ENCODE measurements around the gene NEGR1.

NEGR1 gene

DNA sequence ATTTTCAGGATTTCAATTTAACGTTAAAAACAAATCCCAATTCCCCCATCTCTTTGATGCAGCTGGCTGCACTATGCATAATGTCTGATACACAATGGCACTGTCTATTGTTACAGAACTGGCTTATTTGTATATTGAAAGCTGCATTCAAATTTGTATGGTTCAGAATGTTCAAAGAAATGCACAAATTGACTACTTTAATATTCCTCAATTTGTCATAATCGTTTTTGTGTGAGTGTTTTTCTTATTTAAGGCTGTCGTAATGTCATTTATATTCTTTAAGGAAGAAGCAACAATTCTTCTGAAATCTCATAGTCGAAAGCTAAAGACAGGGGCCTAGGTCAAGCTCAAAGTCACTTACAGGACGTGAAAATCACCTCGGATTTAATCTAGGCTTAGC lies 860.1 kb downstream of the NEGR1 start:
- TF ChIP-seq, protein P1, sequence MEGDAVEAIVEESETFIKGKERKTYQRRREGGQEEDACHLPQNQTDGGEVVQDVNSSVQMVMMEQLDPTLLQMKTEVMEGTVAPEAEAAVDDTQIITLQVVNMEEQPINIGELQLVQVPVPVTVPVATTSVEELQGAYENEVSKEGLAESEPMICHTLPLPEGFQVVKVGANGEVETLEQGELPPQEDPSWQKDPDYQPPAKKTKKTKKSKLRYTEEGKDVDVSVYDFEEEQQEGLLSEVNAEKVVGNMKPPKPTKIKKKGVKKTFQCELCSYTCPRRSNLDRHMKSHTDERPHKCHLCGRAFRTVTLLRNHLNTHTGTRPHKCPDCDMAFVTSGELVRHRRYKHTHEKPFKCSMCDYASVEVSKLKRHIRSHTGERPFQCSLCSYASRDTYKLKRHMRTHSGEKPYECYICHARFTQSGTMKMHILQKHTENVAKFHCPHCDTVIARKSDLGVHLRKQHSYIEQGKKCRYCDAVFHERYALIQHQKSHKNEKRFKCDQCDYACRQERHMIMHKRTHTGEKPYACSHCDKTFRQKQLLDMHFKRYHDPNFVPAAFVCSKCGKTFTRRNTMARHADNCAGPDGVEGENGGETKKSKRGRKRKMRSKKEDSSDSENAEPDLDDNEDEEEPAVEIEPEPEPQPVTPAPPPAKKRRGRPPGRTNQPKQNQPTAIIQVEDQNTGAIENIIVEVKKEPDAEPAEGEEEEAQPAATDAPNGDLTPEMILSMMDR (IDR thresholded peaks at IDR 0.05; ENCODE audit: low read depth, low read length, missing control alignments): no peak
- H3K4me3 ChIP-seq (ENCODE audit: low read depth, low read length): no peak overlapping the region
- no peak for DNase-seq (ENCODE audit: low read depth)

DNA sequence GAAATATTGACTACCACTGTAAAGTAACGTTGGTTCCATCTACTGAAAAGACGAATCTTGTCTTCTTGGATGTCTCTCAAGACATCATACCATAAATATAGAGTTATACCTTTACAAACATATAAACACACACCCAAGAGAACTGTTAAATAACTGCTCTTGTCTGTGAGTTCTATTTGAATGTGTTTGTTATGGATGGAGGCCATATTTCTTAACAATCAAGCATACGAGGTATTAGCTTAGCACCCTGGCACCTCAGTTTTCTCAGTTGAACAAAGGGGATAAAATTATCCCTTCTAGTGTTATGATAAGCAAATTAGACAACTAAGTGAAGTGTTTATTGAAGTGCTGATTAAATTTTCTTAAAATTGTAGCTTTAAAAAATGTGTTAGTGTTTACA lies 864.9 kb downstream of the NEGR1 start:
- DNase-seq (ENCODE audit: low read depth): no peak
- TF ChIP-seq, protein P1 (IDR thresholded peaks at IDR 0.05; ENCODE audit: low read depth, low read length, missing control alignments): no peak
- no peak overlapping the region for H3K4me3 ChIP-seq (ENCODE audit: low read depth, low read length)

DNA sequence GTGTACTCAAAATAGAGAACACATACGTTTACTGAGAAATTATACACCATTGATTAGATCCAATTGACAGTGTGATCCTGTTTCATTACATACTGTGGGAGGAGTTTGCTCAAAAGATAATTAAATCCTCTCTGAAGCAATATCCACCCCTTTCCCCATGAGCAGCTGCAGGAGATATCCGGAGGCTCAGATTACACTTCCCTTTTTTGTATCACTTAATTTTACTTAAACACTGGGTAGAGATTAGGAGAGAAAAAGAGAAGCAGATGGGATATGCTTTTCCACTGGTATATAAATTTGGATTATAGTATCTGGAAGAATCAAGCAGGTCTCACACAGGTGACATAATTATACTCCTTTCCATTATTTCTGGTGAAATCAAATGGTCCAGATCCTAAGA lies 868.2 kb downstream of the NEGR1 start:
- no peak overlapping the region for H3K4me3 ChIP-seq (ENCODE audit: low read depth, low read length)
- TF ChIP-seq, protein P1 (IDR thresholded peaks at IDR 0.05; ENCODE audit: low read depth, low read length, missing control alignments): no peak
- DNase-seq (ENCODE audit: low read depth): no peak

DNA sequence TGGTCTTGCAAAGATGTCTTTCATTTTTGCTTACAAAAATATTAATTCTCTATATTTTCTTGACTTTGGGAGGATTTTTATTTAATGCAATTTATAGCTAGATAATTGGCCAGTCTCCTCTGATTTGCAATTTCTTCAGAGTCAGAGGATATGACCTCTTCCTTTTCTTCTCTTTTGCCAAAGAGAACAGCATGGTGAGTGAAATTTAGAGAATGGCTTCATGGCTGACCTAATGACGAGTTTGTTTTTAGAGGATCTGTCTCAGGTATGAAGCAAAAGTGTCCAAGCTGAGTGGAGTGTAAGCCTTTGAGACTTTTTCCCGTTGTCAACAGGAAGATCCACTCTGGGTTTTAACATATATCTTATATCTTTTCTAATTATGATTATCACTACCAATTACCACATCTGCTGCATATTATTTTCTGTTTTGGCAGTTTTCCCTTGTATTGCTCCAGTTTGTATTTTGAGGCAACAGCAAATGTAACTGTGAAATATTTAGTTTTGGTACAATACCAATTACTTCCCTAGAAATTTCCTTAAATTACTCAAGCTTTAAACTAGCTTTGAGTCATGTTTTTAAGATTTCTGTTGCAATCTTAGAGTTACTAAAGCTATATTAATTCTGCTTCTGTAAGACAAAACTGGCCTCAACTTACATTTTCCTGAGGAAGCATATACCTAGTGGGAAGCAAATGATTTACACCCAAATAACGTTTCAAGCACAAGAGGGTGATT lies 868.7 kb downstream of the NEGR1 start:
- no peak overlapping the region for H3K4me3 ChIP-seq (ENCODE audit: low read depth, low read length)
- TF ChIP-seq, protein P1 (IDR thresholded peaks at IDR 0.05; ENCODE audit: low read depth, low read length, missing control alignments): no peak
- no peak for DNase-seq (ENCODE audit: low read depth)

DNA sequence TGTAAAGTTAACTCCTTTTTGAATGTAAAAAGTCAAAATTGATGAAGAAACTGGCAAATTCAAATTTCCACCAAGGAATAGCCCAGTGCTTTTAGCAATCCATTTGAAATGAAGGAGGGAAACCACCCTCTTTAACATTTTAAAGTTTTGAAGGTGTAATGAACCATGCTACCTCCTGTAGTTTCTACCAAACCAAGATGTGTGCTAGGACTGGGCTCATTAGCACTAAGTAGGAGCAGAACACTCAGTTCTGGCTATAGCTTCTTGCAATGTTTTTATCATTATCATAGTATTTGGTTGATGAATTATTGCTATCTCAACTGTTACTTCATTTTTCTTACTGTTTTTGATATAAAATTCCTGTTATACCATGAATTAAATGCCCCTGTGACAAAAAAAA lies 882.3 kb downstream of the NEGR1 start:
- TF ChIP-seq, protein P1 (IDR thresholded peaks at IDR 0.05; ENCODE audit: low read depth, low read length, missing control alignments): no peak
- no peak for DNase-seq (ENCODE audit: low read depth)
- H3K4me3 ChIP-seq (ENCODE audit: low read depth, low read length): no peak overlapping the region

DNA sequence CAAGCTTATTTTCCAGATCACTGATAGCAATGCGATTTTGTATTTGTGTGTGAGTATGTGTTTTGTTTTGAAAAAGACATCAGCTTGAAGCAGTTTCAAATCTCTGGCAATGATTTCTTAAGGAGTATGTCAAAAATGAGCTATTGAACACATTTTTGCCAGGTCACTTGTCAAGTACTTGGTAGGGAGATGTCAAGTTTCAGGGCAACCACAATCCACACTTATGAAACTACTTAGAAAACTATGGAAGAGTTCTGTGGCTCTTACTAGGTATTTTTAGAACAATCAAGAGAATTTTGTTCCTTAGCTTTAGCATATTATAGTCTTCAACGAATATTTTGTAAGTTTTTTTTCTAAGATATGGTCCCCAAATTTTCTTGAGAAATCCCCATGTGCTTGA lies 882.7 kb downstream of the NEGR1 start:
- TF ChIP-seq, protein P1 (IDR thresholded peaks at IDR 0.05; ENCODE audit: low read depth, low read length, missing control alignments): no peak
- DNase-seq (ENCODE audit: low read depth): no peak
- H3K4me3 ChIP-seq (ENCODE audit: low read depth, low read length): no peak overlapping the region

DNA sequence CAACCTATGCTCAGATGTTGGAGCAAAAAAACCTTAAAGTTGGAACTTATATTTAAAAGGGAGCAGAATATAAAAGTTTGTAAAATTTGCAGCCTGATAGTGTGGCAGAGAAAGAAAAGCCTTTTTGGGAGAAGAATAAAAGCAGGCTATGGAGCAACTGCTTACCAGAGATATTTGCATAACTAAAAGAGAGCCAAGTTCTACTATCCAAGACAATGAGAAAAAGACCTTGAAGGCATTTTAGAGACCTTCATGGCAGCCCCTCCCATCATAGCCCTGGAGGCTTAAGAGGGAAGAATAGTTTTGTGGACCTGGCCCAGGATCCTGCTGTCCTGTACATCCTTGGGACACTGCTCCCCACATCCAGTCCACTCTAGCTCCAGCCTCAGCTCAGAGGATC lies 889.0 kb downstream of the NEGR1 start:
- no peak for DNase-seq (ENCODE audit: low read depth)
- TF ChIP-seq, protein P1 (IDR thresholded peaks at IDR 0.05; ENCODE audit: low read depth, low read length, missing control alignments): no peak
- H3K4me3 ChIP-seq (ENCODE audit: low read depth, low read length): no peak overlapping the region
